Endometrial microvascular endothelial cells (primary cell): ENCODE data around the gene TCIRG1. TPM values are rescaled to one million over a fixed set of nuclear protein-coding genes. Genes with fewer than 3 reads are reported as not detected.
"Not testable (repeated sequence)": the region's sequence is repeated elsewhere in the genome, so short reads cannot be mapped to it uniquely, and the experiment has no call there.

Source experiments
- in situ Hi-C: cut with HindIII; loops from 2 replicates; pipeline ENCODE4 v1.10.0; 2017; ENCODE audit warnings: low sequenced_read_pairs, low pct_unique_long_range_greater_than_20kb; ENCODE audit errors: inconsistent ontology term
- total RNA-seq: library from RNA; depleted of rRNA; stranded (reverse); fragments of >200 nt; gene quantifications from one replicate; pipeline ENCODE4 v1.2.3, GENCODE V29; 2015; ENCODE audit errors: inconsistent ontology term

TCIRG1 gene
- total RNA-seq, 1 donor from 2014 or later = 104 TPM

- in situ Hi-C loops = no loop called here
Measured at GRCh38 chr11:68067991-68068390, 29.2 kb downstream of the TCIRG1 start.

DNA sequence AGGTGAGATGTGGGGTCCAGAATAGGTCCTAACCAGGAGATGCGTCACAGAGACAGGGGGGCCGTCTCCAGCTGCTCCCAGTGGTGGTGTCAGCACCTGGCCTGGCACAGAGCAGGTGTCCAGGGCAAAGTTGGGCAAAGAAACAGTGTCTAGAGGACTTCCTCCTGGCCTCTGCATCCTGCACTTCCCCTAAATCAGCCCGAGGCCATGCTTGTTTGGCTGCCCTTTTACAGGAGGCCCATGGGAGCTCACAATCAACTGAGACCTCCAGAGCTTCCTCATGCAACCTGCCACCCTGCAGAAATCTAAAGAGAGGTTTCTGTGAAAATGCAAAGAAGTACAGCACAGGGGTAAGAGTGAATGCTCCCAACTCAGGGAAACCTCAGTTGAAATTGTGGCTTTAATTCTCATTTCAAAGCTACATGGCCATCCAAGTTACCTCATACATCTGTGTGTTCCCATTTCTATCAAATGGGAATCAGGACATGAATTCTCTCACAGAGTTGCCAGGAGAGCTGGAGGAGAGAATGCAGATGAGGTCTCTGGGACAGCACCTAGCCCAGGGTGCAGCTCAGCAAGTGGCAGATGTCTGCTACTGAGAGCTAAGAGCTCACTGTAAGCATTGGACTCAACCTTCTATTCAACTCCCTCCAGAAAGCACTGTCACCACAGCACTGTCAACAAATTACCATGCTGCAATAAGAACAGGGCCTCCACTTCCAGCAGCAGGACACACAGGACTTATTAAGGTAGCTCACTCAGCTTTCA, 32.6 kb downstream of the TCIRG1 start:
- in situ Hi-C loops = no loop called here

DNA sequence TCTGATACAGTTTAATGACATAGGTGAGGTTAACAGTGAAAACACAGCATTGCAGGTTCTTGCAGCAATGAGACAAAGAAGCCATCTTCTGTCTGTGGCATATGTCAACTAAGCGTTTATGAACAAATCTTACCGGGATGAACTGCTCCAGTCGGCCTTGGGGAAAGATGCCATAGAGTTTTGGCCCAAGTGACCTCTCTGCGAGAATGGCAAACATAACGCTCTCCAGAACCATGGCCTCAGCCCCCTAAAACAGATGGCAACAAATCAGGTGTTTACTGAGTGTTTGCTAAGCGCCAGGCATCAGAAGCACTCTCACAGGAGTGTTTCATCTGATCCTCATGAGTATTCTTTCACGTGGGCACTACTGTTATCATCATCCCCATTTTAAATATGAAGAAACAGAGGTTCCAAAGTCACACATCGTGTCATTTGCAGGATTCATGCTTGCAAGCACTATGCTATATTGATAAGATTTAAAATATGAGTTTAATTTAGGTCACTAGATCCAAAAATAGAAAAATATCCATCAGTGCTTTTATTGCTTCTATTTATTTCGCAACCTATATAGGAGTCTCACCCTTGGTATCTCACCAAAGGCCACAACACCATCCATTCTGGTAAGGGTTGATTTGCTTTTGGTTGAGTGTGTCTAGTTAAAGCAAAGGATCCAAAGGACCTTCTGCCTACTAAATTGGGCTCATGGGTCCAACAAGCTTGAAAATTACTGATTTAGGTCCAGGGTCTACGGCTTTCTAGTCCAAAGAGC, 35.9 kb downstream of the TCIRG1 start:
- in situ Hi-C loops = no loop called here

GRCh38 chr11:68076371-68077042, 37.7 kb downstream of the TCIRG1 start:
- in situ Hi-C loops = no loop called here

GRCh38 chr11:68077617-68078582, 39.1 kb downstream of the TCIRG1 start:
- in situ Hi-C loops = no loop called here

DNA sequence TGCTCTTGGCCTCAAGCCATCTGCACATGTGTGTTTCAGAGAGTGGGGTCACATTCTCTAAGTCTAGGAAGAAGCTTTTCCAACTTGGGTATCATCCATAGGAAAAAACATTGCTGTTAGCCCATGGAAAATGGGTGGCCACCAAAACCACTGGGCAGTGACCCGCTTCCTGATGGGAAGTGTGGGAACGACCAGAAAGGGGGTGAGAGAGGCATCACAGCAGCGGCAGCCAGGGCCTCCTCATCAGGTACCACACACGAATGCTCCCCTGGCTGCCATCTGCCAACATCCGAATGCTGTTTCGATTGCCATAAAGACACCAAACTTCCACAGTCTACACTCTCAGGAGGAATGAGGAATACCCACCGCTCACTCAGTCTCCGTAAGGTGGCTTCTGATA, 42.0 kb downstream of the TCIRG1 start:
- in situ Hi-C loops = no loop called here

- in situ Hi-C loops = no loop called here
Measured at GRCh38 chr11:68081691-68082090, 42.9 kb downstream of the TCIRG1 start.

GRCh38 chr11:68082481-68082880, 43.7 kb downstream of the TCIRG1 start:
- in situ Hi-C loops = no loop called here

- in situ Hi-C loops = no loop called here
Measured at GRCh38 chr11:68083517-68083916, 44.7 kb downstream of the TCIRG1 start.

DNA sequence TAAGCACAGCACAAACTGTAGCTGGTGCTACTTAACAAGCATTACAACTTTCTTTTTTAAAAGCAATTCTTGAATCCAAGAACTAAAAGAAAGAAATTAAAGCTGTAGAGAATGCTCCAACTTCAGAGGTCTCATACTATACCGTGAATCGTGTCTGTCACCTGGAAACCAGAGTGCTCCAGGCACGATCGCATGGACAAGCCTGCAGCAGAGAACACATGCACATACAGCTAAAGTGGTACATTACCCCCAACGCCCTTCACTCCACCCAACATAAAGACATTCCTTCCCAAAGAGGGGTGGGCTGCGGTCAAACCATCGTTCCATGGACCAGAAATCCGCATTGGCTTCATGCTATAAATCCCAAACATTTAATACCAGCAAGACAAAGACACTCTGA, 50.9 kb downstream of the TCIRG1 start:
- in situ Hi-C loops = no loop called here

GRCh38 chr11:68090287-68090686, 51.5 kb downstream of the TCIRG1 start:
- in situ Hi-C loops = no loop called here

DNA sequence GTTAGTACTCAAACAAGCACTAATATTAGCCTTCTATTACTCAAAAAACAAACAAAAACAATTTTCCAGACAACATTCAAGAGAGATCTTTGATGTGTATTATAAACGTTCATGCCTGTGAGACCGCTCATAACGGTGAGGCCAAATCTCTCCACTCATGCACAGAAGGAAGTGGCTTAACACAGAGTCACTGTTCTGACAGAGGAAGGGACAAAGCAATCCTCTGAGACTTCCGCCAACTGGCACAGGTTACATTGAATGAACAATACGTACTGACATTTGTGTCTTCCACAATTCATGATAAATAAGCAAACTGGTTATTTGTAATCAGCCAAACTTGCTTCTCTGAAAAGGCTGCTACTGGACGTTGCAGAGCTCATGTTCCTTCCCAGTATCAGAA, 51.9 kb downstream of the TCIRG1 start:
- in situ Hi-C loops = no loop called here

GRCh38 chr11:68092411-68092810, 53.6 kb downstream of the TCIRG1 start:
- in situ Hi-C loops = no loop called here

GRCh38 chr11:68092946-68093345, 54.1 kb downstream of the TCIRG1 start:
- in situ Hi-C loops = not testable (repeated sequence)

DNA sequence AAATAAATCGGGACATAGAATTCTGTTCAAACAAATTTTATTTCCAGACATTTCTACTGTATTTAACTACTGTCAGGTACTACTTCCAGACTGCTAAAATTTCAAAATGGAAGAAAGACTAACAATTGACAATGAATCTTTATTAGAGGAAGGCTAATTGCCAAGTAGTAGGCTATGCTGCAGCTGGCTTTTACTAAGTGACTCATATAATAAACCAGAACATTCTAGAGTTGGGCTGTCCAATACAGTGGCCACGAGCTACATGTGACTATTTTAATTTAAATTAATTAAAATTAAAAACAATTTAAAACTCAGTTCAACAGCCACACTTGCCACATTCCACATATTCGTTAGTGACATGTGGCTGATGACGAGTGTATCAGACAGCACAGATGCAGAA, 54.7 kb downstream of the TCIRG1 start:
- in situ Hi-C loops = no loop called here

DNA sequence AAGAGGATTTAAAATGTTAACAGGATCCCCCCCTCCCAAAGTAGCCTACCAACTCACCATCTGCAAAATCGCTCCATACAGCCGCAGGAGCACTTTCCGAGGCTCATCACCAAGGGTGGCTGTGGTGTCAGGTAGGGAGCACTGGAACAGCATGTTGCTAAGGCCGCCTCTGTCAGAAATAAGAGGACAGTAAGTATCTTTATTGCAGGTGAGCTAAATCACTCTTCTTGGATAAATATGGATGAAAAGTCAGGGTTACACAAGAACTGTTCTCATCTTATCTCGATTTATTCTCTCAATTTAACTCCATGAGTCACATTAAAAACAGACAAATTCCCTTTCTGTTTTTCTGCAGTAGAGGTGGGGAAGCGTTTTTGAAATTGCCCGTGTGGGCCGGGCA, 58.1 kb downstream of the TCIRG1 start:
- in situ Hi-C loops = no loop called here

- in situ Hi-C loops = no loop called here
Measured at GRCh38 chr11:68099057-68099456, 60.2 kb downstream of the TCIRG1 start.

- in situ Hi-C loops = no loop called here
Measured at GRCh38 chr11:68099474-68100405, 60.9 kb downstream of the TCIRG1 start.
